ENCODE results near the gene MED13L. TPM values are rescaled to one million over a fixed set of nuclear protein-coding genes. Genes with fewer than 3 reads are reported as not detected.
A peak's percentile ranks its signal among the peaks of the same experiment; 100 is the strongest.

Gene MED13L
- total RNA-seq, 4 donors from 2014 or later = 153 to 251 (median 194) TPM

GRCh38 chr12:116278279-116278626 lies 760 bp upstream of the MED13L start:
- DNase-seq (ENCODE audit: low spot score) (no peak), ATAC-seq (ENCODE audit: low FRiP score) (peak; percentile 5)
- no peak for TF ChIP-seq CTCF (IDR thresholded peaks at IDR 0.05)

GRCh38 chr12:116276652-116277466 lies 634 bp downstream of the MED13L start:
- ATAC-seq (ENCODE audit: low FRiP score) (peak; percentile 42), DNase-seq (ENCODE audit: low spot score) (peak; percentile 33)
- TF ChIP-seq CTCF (IDR thresholded peaks at IDR 0.05) = no peak

- no peak for TF ChIP-seq CTCF (IDR thresholded peaks at IDR 0.05)
- DNase-seq (ENCODE audit: low spot score) (no peak), ATAC-seq (ENCODE audit: low FRiP score) (no peak)
Observed at GRCh38 chr12:116274551-116275375, 2.7 kb downstream of the MED13L start.

- no peak for TF ChIP-seq CTCF (IDR thresholded peaks at IDR 0.05)
- DNase-seq (ENCODE audit: low spot score) (no peak), ATAC-seq (ENCODE audit: low FRiP score) (no peak)
Observed at GRCh38 chr12:116273813-116274550, 3.5 kb downstream of the MED13L start.

- DNase-seq (ENCODE audit: low spot score) = no peak
- no peak for TF ChIP-seq CTCF (IDR thresholded peaks at IDR 0.05)
- ATAC-seq (ENCODE audit: low FRiP score) = no peak
Observed at GRCh38 chr12:116267948-116268347, 9.5 kb downstream of the MED13L start.

- no peak for DNase-seq (ENCODE audit: low spot score)
- no peak for ATAC-seq (ENCODE audit: low FRiP score)
- no peak for TF ChIP-seq CTCF (IDR thresholded peaks at IDR 0.05)
Observed at GRCh38 chr12:116266631-116267349, 10.7 kb downstream of the MED13L start.

All from omental fat pad (tissue), 4 donors.